HepG2 (cell line): ENCODE data around the gene RREB1. TPM values are rescaled to one million over a fixed set of nuclear protein-coding genes. Genes with fewer than 3 reads are reported as not detected.

Experiments
- ATAC-seq: fragments of 200-7000 bp; cut with Tn5 transposase; 3 replicates; pipeline ENCODE4 v1.9.1; 2020; ENCODE audit warnings: mild to moderate bottlenecking, moderate library complexity
- BruUV-seq: library from RNA; stranded (reverse); fragments of 400-500 nt; replicated peaks from 2 replicates; lab custom pipeline; 2021; lab: Mats Ljungman, UMichigan
- CTCF ChIA-PET: fragments of 300-600 bp; formaldehyde crosslinking; extraction: SDS; loops from one replicate; lab custom pipeline; 2021; ENCODE audit warnings: low total read pairs, inconsistent platforms, low intra/inter-chr PET ratio; lab: Yijun Ruan, JAX
- POLR2A ChIA-PET: fragments of 350-600 bp; sonication (Branson Sonifier 250); formaldehyde crosslinking; loops from one replicate; lab custom pipeline; 2020; ENCODE audit warnings: antibody characterized with exemption, inconsistent platforms; lab: Yijun Ruan, JAX
- DNase-seq: peaks from one replicate; pipeline ENCODE4 v3.0.0-alpha.2; 2015; ENCODE audit warnings: low spot score
- FAIRE-seq: peaks from 3 replicates; lab custom pipeline; 2011; peaks lifted over from hg19 to GRCh38; lab: Jason Lieb, UNC
- H2AFZ ChIP-seq: one replicate; pipeline ENCODE4 v1.6.1; 2011; ENCODE audit warnings: low read length, inconsistent platforms
- H3K27ac ChIP-seq: fragments of 300-600 bp; 3 replicates; pipeline ENCODE4 v1.8.0; 2011; ENCODE audit warnings: mixed run types, mild to moderate bottlenecking, mixed read lengths, low read length, inconsistent platforms; ENCODE audit not compliant: insufficient read depth; ENCODE audit errors: extremely low read length
- H3K27me3 ChIP-seq, 2 experiments: fragments of 200-600 bp in 1 of 2; 2 replicates in 1 of 2; 3 replicates in 1 of 2; pipeline versions ENCODE4 v1.6.0 to v1.8.0; 2011; ENCODE audit warnings: low read length in 2 of 2, mild to moderate bottlenecking in 2 of 2, moderate library complexity in 2 of 2, inconsistent platforms in 1 of 2; ENCODE audit not compliant: insufficient read depth in 2 of 2, control insufficient read depth in 1 of 2
- H3K36me3 ChIP-seq, 2 experiments: fragments of 200-600 bp in 1 of 2; replicated peaks in 1 of 2; 2 replicates in 1 of 2; 3 replicates in 1 of 2; pipeline versions ENCODE4 v1.5.1 to v1.8.0; 2011; ENCODE audit warnings: low read length in 2 of 2, inconsistent platforms in 1 of 2; ENCODE audit not compliant: insufficient read depth in 2 of 2, control insufficient read depth in 1 of 2
- H3K4me1 ChIP-seq: 2 replicates; pipeline ENCODE4 v1.5.1; 2012; ENCODE audit warnings: low read length, inconsistent platforms; ENCODE audit not compliant: insufficient read depth
- H3K4me2 ChIP-seq: 2 replicates; pipeline ENCODE4 v1.6.0; 2011; ENCODE audit warnings: low read depth, low read length, inconsistent platforms
- H3K4me3 ChIP-seq, 3 experiments: fragments of 200-600 bp in 1 of 3; sonication (generic), shearing (Covaris generic) in 1 of 3; replicated peaks in 1 of 3; 2 replicates each; pipeline ENCODE4 v1.5.1; 2011 to 2016; ENCODE audit warnings: low read length in 3 of 3, inconsistent platforms in 2 of 3, low read depth in 2 of 3, mild to moderate bottlenecking in 2 of 3, control low read depth in 1 of 3, mixed read lengths in 1 of 3; ENCODE audit not compliant: insufficient read depth in 1 of 3
- H3K79me2 ChIP-seq: one replicate; pipeline ENCODE4 v1.6.1; 2011; ENCODE audit warnings: low read length, inconsistent platforms; ENCODE audit not compliant: insufficient read depth
- H3K9ac ChIP-seq: 2 replicates; pipeline ENCODE4 v1.6.0; 2011; ENCODE audit warnings: mild to moderate bottlenecking, low read depth, low read length, inconsistent platforms; ENCODE audit not compliant: insufficient read depth
- H3K9me3 ChIP-seq: 2 replicates; pipeline ENCODE4 v1.5.1; 2012; ENCODE audit warnings: mild to moderate bottlenecking, low read length
- H4K20me1 ChIP-seq: 2 replicates; pipeline ENCODE4 v1.6.0; 2011; ENCODE audit warnings: inconsistent platforms, mild to moderate bottlenecking, low read length, moderate library complexity; ENCODE audit not compliant: insufficient read depth
- AGO1 ChIP-seq: fragments of 200-400 bp; formaldehyde crosslinking; IDR thresholded peaks from 2 replicates; pipeline ENCODE4 v1.6.1; 2017; ENCODE audit warnings: mild to moderate bottlenecking, low read depth, low read length, moderate library complexity; ENCODE audit not compliant: poor library complexity, severe bottlenecking
- CEBPB ChIP-seq: IDR thresholded peaks from 2 replicates; pipeline ENCODE4 v1.6.1; 2011; ENCODE audit warnings: low read depth, low read length, improper control_type of control experiment, borderline replicate concordance
- CEBPG ChIP-seq: IDR thresholded peaks from 2 replicates; pipeline ENCODE4 v1.6.1; 2016
- DR1 ChIP-seq: sonication (generic); formaldehyde crosslinking; IDR thresholded peaks from 2 replicates; pipeline ENCODE4 v1.8.0; 2021; ENCODE audit warnings: mild to moderate bottlenecking, missing genetic modification reagents, inconsistent platforms
- HIC2 ChIP-seq: sonication (generic); formaldehyde crosslinking; IDR thresholded peaks from 2 replicates; pipeline ENCODE4 v1.9.0; 2022; ENCODE audit warnings: low read depth, missing genetic modification reagents
- KLF13 ChIP-seq: sonication (generic); formaldehyde crosslinking; IDR thresholded peaks from 2 replicates; pipeline ENCODE4 v1.4.0; 2020; ENCODE audit warnings: mild to moderate bottlenecking, missing genetic modification reagents
- NCOA2 ChIP-seq: sonication (generic); formaldehyde crosslinking; IDR thresholded peaks from 2 replicates; pipeline ENCODE4 v1.8.0; 2022; ENCODE audit warnings: inconsistent platforms
- RBM22 ChIP-seq: fragments of 200-400 bp; formaldehyde crosslinking; optimal IDR thresholded peaks from 2 replicates; pipeline ENCODE3; 2017; ENCODE audit warnings: mild to moderate bottlenecking, low read length, moderate library complexity
- RXRB ChIP-seq: IDR thresholded peaks from 2 replicates; pipeline ENCODE4 v1.6.1; 2016; ENCODE audit warnings: borderline replicate concordance, missing genetic modification reagents, missing compliant biosample characterization
- ZFP41 ChIP-seq: sonication (generic); formaldehyde crosslinking; IDR thresholded peaks from 2 replicates; pipeline ENCODE4 v1.4.0; 2020; ENCODE audit warnings: mild to moderate bottlenecking, missing genetic modification reagents, borderline replicate concordance
- ZNF138 ChIP-seq: sonication (generic); formaldehyde crosslinking; IDR thresholded peaks from 2 replicates; pipeline ENCODE4 v1.5.0; 2020; ENCODE audit warnings: mild to moderate bottlenecking, low read depth, missing genetic modification reagents
- ZNF407 ChIP-seq: sonication (generic); formaldehyde crosslinking; IDR thresholded peaks from one replicate; pipeline ENCODE4 v1.5.1; 2020; ENCODE audit warnings: mild to moderate bottlenecking, missing genetic modification reagents; ENCODE audit errors: not compliant biosample characterization
- ZNF670 ChIP-seq: sonication (generic); formaldehyde crosslinking; IDR thresholded peaks from 2 replicates; pipeline ENCODE4 v1.8.0; 2022; ENCODE audit warnings: mild to moderate bottlenecking, missing genetic modification reagents, borderline replicate concordance
- WGBS: methylation state at CpG from one replicate; pipeline ENCODE4 v1.1.6; 2017; ENCODE audit warnings: low lambda C conversion rate; 5-methylcytosine and 5-hydroxymethylcytosine counted together
- in situ Hi-C: cut with HindIII; loops from 2 replicates; pipeline ENCODE4 v1.10.0; 2017; ENCODE audit warnings: low pct_unique_long_range_greater_than_20kb; ENCODE audit not compliant: extremely low pct_ligation_motif_present
- intact Hi-C: fragments of 100-400 bp; cut with micrococcal nuclease; formaldehyde crosslinking; loops from one replicate; pipeline ENCODE4 v1.10.0; 2022; ENCODE audit not compliant: unreplicated experiment
- polyA plus RNA-seq, 8 experiments: library from polyadenylated mRNA; depleted of rRNA in 3 of 8; stranded (reverse) in 7 of 8; unstranded in 1 of 8; fragments of >200 nt; fragmentation: Illumina TruSeq in 4 of 8; extraction: Trizol in 4 of 8; gene quantifications; 2 replicates each; pipeline versions ENCODE4 v1.2.1 to v1.2.3, GENCODE V29; 2011 to 2016; ENCODE audit warnings: low read depth in 4 of 8, missing spikeins in 1 of 8, mixed read lengths in 1 of 8; ENCODE audit not compliant: insufficient read depth in 1 of 8
- total RNA-seq, 5 experiments: library from RNA; depleted of rRNA; stranded (reverse); fragments of >200 nt; fragmentation: Illumina TruSeq; extraction: Trizol; gene quantifications; 2 replicates each; pipeline ENCODE4 v1.2.3, GENCODE V29; 2016; ENCODE audit warnings: low read depth in 1 of 5

The RREB1 gene
- total and polyA plus RNA-seq, 2 of the 13 experiments (the other 11 are each of a cell fraction or from before 2014, with no cell fraction given): 6.1 to 23.2 TPM

DNA sequence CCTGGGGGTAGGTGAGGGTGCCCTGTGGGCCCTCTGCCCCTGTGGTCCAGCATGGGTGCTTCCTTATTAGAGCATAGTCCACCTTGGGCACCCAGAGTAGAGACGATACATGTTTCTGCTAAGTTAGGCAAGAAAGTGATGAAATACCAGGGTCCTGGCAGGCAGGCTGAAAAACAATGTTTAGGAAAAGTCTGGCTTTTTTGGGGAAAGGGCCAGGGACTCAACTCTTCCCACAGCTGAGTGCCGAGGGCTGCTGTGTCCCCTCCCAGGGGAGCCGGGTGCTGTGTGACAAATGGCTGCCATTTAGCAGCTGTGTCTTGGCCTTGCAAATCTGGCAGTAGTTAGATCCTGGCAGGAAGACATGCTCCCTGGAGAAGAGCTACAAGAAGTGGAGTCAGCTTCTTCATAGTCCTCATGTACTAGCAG is 61.5 kb downstream of the RREB1 start (continued):
- TF ChIP-seq CEBPB: peak; percentile 47; the same call in 1 of the 2 replicates
- TF ChIP-seq ZNF138 (CRISPR knock-in tag): no peak
- TF ChIP-seq HIC2 (CRISPR knock-in tag): 0 out of 2 replicates have a peak, but pooled peaks have one; percentile 4
- peak; percentile 45 for TF ChIP-seq RBM22
- peak; percentile 51; the same call in 1 of the 2 replicates for TF ChIP-seq CEBPG (CRISPR knock-in tag)

- Histone ChIP-seq H4K20me1 (peaks cover 21% of the 10 kb centered on the region), H3K9ac (peak overlapping the region; percentile 30), H3K79me2 (peaks cover 95% of the 10 kb centered on the region), H3K27me3 (no peaks in the 10 kb centered on the region), H3K36me3 (peaks cover 0 to 4% of the 10 kb centered on the region in 2 experiments; a peak in 3 of 5 replicates), H3K4me1 (peaks cover 92% of the 10 kb centered on the region), H3K4me2 (no peak overlapping the region), H3K27ac (peak overlapping the region; percentile 62), H2AFZ (no peak overlapping the region), H3K9me3 (no peaks in the 10 kb centered on the region), H3K4me3 (no peak overlapping the region; a peak in 1 of 6 replicates)
- DNase-seq (no peak), FAIRE-seq (no peak), ATAC-seq (peak; percentile 39)
- no TSS peak for BruUV-seq
- ChIA-PET CTCF (no interaction called here), POLR2A (interaction anchor here (1.2 kb wide), 1 partner anchor 10 kb away, joined by 3 read pairs; no protein-coding TSS in a partner anchor)
- in situ Hi-C loops (no loop called here), intact Hi-C loops (no loop called here)
- WGBS: 88% methylated on average over 6 of the region's 6 CpGs
- TF ChIP-seq RXRB (CRISPR knock-in tag) (no peak), ZFP41 (CRISPR knock-in tag) (no peak), ZNF407 (no peak), AGO1 (no peak), NCOA2 (CRISPR knock-in tag) (no peak), DR1 (CRISPR knock-in tag) (no peak), KLF13 (no peak), ZNF670 (no peak)
These were observed 62.5 kb downstream of the RREB1 start for GRCh38 chr6:7170117-7170732.
